ENCODE results near the gene ADAMTS19.

DNA sequence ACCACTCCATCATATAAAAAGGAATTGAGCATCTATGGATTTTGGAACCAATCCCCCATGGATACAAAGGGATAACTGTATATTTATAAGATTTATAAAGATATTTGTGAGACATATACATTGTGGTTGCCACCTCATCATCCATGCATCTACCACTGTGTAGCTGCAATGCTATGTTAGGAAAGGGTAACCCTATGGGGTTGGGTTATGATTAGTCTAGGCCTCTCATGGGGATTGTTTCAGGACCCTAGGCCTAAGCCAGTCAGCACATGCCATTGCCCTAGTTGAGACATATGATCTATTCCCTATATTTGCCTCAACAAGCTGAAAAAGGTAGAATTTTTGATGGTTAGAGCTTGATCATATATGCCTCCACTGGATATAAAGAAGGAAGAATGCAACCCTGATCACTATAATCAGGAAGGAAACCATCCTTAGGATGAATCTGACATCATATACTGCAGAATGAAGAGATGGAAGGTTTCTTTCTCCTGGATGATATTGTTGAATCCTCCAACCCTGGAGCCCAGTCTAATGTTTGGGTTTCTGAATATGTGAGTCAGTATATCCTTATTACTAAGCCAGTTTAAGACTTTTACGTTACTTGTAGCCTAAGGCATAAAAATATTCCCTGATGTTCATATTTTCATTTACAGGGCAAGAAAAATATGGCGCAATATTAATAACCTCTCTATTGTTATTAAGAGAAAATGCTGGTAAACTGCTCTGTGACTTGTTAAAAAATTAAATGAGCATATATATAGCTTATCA, 94.2 kb downstream of the ADAMTS19 start:
- TF ChIP-seq, protein P1, sequence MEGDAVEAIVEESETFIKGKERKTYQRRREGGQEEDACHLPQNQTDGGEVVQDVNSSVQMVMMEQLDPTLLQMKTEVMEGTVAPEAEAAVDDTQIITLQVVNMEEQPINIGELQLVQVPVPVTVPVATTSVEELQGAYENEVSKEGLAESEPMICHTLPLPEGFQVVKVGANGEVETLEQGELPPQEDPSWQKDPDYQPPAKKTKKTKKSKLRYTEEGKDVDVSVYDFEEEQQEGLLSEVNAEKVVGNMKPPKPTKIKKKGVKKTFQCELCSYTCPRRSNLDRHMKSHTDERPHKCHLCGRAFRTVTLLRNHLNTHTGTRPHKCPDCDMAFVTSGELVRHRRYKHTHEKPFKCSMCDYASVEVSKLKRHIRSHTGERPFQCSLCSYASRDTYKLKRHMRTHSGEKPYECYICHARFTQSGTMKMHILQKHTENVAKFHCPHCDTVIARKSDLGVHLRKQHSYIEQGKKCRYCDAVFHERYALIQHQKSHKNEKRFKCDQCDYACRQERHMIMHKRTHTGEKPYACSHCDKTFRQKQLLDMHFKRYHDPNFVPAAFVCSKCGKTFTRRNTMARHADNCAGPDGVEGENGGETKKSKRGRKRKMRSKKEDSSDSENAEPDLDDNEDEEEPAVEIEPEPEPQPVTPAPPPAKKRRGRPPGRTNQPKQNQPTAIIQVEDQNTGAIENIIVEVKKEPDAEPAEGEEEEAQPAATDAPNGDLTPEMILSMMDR (IDR thresholded peaks at IDR 0.05; ENCODE audit: low read length): no peak
- TF ChIP-seq EZH2 (IDR thresholded peaks at IDR 0.05; ENCODE audit: borderline replicate concordance, low read length): no peak

Data from OCI-LY1 (cell line).